Measurements from ENCODE around the gene HDAC7. TPM values are rescaled to one million over a fixed set of nuclear protein-coding genes. Genes with fewer than 3 reads are reported as not detected.
A peak's percentile ranks its signal among the peaks of the same experiment; 100 is the strongest.
"Not testable (repeated sequence)": the region's sequence is repeated elsewhere in the genome, so short reads cannot be mapped to it uniquely, and the experiment has no call there.

Gene HDAC7
- total RNA-seq, 2 experiments from 2014 or later = 257 to 280 TPM

- CTCF ChIA-PET = interaction anchor here (0.8 to 28.1 kb wide), 8 partner anchors 8 to 72 kb away, joined by 3 to 795 read pairs (median 4); no protein-coding TSS in a partner anchor
- no peak for DNase-seq
- Mint-ChIP-seq H3K9me3 (peaks cover 3% of the 10 kb centered on the region), H3K4me1 (ENCODE audit: low read depth) (peaks cover 86% of the 10 kb centered on the region), H3K36me3 (peaks cover 64% of the 10 kb centered on the region), H3K27me3 (no peaks in the 10 kb centered on the region), H3K4me3 (peak overlapping the region; percentile 92), H3K27ac (peak overlapping the region; percentile 99)
- POLR2A ChIA-PET = interaction anchor here (1.1 to 16.2 kb wide), 9 partner anchors 8 to 105 kb away, joined by 3 to 540 read pairs (median 10); partner anchors contain the start of genes HDAC7 and RPAP3
- intact Hi-C loops (cut with micrococcal nuclease) = loop anchor here (2.0 to 10.0 kb wide), 5 partner anchors 49 to 1597 kb away; no protein-coding TSS in a partner anchor
These were observed 7.9 kb downstream of the HDAC7 start for GRCh38 chr12:47811581-47812484.

GRCh38 chr12:47811072-47811396, 8.7 kb downstream of the HDAC7 start:
- Mint-ChIP-seq H3K36me3 (peaks cover 65% of the 10 kb centered on the region), H3K4me1 (ENCODE audit: low read depth) (peaks cover 88% of the 10 kb centered on the region), H3K27me3 (no peaks in the 10 kb centered on the region), H3K27ac (peak overlapping the region; percentile 99), H3K4me3 (peak overlapping the region; percentile 92), H3K9me3 (peaks cover 3% of the 10 kb centered on the region)
- DNase-seq = no peak
- ChIA-PET POLR2A (interaction anchor here (2.1 to 16.2 kb wide), 6 partner anchors 9 to 75 kb away, joined by 7 to 540 read pairs (median 50); partner anchors contain the start of gene HDAC7), CTCF (interaction anchor here (0.8 to 28.1 kb wide), 7 partner anchors 9 to 73 kb away, joined by 3 to 795 read pairs (median 3); no protein-coding TSS in a partner anchor)
- intact Hi-C loops (cut with micrococcal nuclease) = loop anchor here (5.0 to 10.0 kb wide), 4 partner anchors 416 to 1596 kb away; no protein-coding TSS in a partner anchor

DNA sequence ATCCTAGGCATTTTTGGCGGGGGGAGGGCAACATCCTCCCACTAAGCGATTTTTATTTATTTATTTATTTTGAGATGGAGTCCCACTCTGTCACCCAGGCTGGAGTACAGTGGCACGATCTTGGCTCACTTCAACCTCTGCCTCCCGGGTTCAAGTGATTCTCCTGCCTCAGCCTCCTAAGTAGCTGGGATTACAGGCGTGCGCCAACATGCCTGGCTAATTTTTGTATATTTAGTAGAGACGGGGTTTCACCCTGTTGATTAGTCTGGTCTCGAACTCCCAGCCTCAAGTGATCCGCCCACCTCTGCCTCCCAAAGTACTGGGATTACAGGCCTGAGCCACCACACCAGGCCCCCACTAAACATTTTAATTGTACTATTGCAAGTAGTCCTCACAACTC, 10.2 kb downstream of the HDAC7 start:
- H3K9me3 Mint-ChIP-seq, H3K27me3 Mint-ChIP-seq: not testable (repeated sequence)
- ChIA-PET CTCF (interaction anchor here (1.2 to 28.1 kb wide), 7 partner anchors 9 to 95 kb away, joined by 3 to 795 read pairs (median 7); partner anchors contain the start of genes HDAC7 and VDR), POLR2A (interaction anchor here (0.6 to 16.2 kb wide), 7 partner anchors 10 to 75 kb away, joined by 3 to 540 read pairs (median 25); partner anchors contain the start of gene HDAC7)
- H3K4me1 Mint-ChIP-seq (ENCODE audit: low read depth) = peaks cover 90% of the 10 kb centered on the region
- peak overlapping the region; percentile 99 for H3K27ac Mint-ChIP-seq
- peaks cover 67% of the 10 kb centered on the region for H3K36me3 Mint-ChIP-seq
- DNase-seq = peak; percentile 29
- peak overlapping the region; percentile 41 for H3K4me3 Mint-ChIP-seq
- intact Hi-C loops (cut with micrococcal nuclease) = loop anchor here (2.0 kb wide), 4 partner anchors 37 to 907 kb away; partner anchors contain the start of genes CCNT1, SLC48A1 and VDR

GRCh38 chr12:47808574-47809365, 10.9 kb downstream of the HDAC7 start:
- Mint-ChIP-seq H3K27me3 (no peaks in the 10 kb centered on the region), H3K36me3 (peaks cover 66% of the 10 kb centered on the region), H3K4me3 (peak overlapping the region; percentile 73), H3K27ac (peak overlapping the region; percentile 99), H3K9me3 (no peaks in the 10 kb centered on the region), H3K4me1 (ENCODE audit: low read depth) (peaks cover 90% of the 10 kb centered on the region)
- intact Hi-C loops (cut with micrococcal nuclease) = loop anchor here (1.0 to 2.0 kb wide), 6 partner anchors 24 to 908 kb away; partner anchors contain the start of genes CCNT1, RPAP3, SLC48A1 and VDR
- CTCF ChIA-PET = interaction anchor here (0.7 to 28.1 kb wide), 21 partner anchors 9 to 390 kb away, joined by 3 to 795 read pairs (median 7); partner anchors contain the start of genes HDAC7, SLC48A1, TMEM106C and VDR
- peak; percentile 86 for DNase-seq
- POLR2A ChIA-PET = interaction anchor here (0.7 to 16.2 kb wide), 20 partner anchors 9 to 103 kb away, joined by 3 to 540 read pairs (median 4); partner anchors contain the start of genes HDAC7, RPAP3 and VDR

DNA sequence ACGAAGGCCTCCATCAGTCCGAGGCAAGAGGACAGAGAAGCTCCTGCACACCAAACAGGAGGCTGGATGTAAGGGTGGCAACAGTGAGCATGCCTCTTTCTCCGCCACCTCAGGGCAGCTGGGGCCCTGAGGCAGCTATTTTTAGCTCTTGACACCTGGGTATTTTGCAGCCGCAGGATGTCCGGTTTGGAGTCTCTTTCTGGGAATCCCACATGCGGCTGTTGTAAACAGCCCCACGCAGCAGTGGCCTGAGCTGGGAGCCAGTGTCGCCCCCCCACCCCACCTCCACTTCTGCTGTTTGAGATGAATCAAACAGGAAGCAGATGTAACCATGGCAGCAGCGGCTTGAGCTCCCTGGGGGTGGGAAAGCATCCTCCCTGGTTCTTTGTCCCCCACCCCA, 11.7 kb downstream of the HDAC7 start:
- peaks cover 92% of the 10 kb centered on the region for H3K4me1 Mint-ChIP-seq (ENCODE audit: low read depth)
- H3K9me3 Mint-ChIP-seq = no peaks in the 10 kb centered on the region
- intact Hi-C loops (cut with micrococcal nuclease) = loop anchor here (1.0 to 2.0 kb wide), 6 partner anchors 24 to 909 kb away; partner anchors contain the start of genes CCNT1, RPAP3, SLC48A1 and VDR
- no peaks in the 10 kb centered on the region for H3K27me3 Mint-ChIP-seq
- H3K36me3 Mint-ChIP-seq = peaks cover 64% of the 10 kb centered on the region
- H3K4me3 Mint-ChIP-seq = peak overlapping the region; percentile 73
- peak overlapping the region; percentile 99 for H3K27ac Mint-ChIP-seq
- peak; percentile 95 for DNase-seq
- POLR2A ChIA-PET = interaction anchor here (0.7 to 16.2 kb wide), 23 partner anchors 8 to 103 kb away, joined by 3 to 540 read pairs (median 4); partner anchors contain the start of genes HDAC7, RPAP3 and VDR
- CTCF ChIA-PET = interaction anchor here (0.7 to 28.1 kb wide), 24 partner anchors 10 to 391 kb away, joined by 3 to 795 read pairs (median 6); partner anchors contain the start of genes HDAC7, RPAP3, SLC48A1 and TMEM106C

DNA sequence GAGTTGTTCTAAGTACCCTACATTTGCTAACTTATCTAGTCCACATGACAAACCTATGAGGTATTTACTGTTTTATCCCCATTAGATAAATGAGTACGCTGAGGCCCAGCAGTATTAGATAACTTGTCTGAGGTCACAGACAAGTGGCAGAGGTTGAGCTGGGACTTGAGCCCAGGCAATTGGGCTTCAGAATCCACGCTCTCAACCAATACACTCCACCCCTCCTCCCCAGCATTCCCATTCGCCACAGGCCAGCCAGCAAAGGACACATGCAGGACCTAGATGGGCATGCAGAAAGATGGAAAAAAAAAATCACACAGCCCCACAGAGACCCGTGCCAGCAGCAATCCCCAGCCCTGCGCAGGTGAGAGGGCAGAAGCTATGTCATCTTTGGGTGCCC, 12.4 kb downstream of the HDAC7 start:
- H3K27ac Mint-ChIP-seq = peak overlapping the region; percentile 99
- H3K4me3 Mint-ChIP-seq = peak overlapping the region; percentile 73

GRCh38 chr12:47805417-47805816, 14.3 kb downstream of the HDAC7 start:
- no peak for DNase-seq
- no peak overlapping the region for H3K4me3 Mint-ChIP-seq
- H3K27me3 Mint-ChIP-seq = no peaks in the 10 kb centered on the region
- intact Hi-C loops (cut with micrococcal nuclease) = no loop called here
- peaks cover 53% of the 10 kb centered on the region for H3K36me3 Mint-ChIP-seq
- peak overlapping the region; percentile 99 for H3K27ac Mint-ChIP-seq
- peaks cover 93% of the 10 kb centered on the region for H3K4me1 Mint-ChIP-seq (ENCODE audit: low read depth)
- no peaks in the 10 kb centered on the region for H3K9me3 Mint-ChIP-seq
- ChIA-PET CTCF (interaction anchor here (1.2 to 28.1 kb wide), 5 partner anchors 12 to 63 kb away, joined by 3 to 795 read pairs (median 7); no protein-coding TSS in a partner anchor), POLR2A (interaction anchor here (1.5 to 1.7 kb wide), 2 partner anchors 27 to 28 kb away, joined by 4 read pairs; no protein-coding TSS in a partner anchor)

More for the DNA sequence above, 12.4 kb downstream of the HDAC7 start:
- peaks cover 61% of the 10 kb centered on the region for H3K36me3 Mint-ChIP-seq
- no peaks in the 10 kb centered on the region for H3K27me3 Mint-ChIP-seq
- peaks cover 96% of the 10 kb centered on the region for H3K4me1 Mint-ChIP-seq (ENCODE audit: low read depth)
- POLR2A ChIA-PET = interaction anchor here (0.7 to 16.2 kb wide), 22 partner anchors 7 to 103 kb away, joined by 3 to 540 read pairs (median 4); partner anchors contain the start of genes HDAC7, RPAP3 and VDR
- DNase-seq = no peak
- CTCF ChIA-PET = interaction anchor here (0.8 to 28.1 kb wide), 20 partner anchors 9 to 392 kb away, joined by 3 to 795 read pairs (median 7); partner anchors contain the start of genes HDAC7, RPAP3, SLC48A1 and TMEM106C
- H3K9me3 Mint-ChIP-seq = no peaks in the 10 kb centered on the region
- intact Hi-C loops (cut with micrococcal nuclease) = no loop called here

GRCh38 chr12:47804171-47804570, 15.5 kb downstream of the HDAC7 start:
- Mint-ChIP-seq H3K4me3 (no peak overlapping the region), H3K27me3 (no peaks in the 10 kb centered on the region), H3K4me1 (ENCODE audit: low read depth) (peaks cover 85% of the 10 kb centered on the region), H3K27ac (peak overlapping the region; percentile 99), H3K36me3 (peaks cover 51% of the 10 kb centered on the region), H3K9me3 (no peaks in the 10 kb centered on the region)
- CTCF ChIA-PET = interaction anchor here (0.8 to 28.1 kb wide), 6 partner anchors 8 to 62 kb away, joined by 3 to 795 read pairs (median 6); no protein-coding TSS in a partner anchor
- POLR2A ChIA-PET = interaction anchor here (0.7 to 1.5 kb wide), 5 partner anchors 10 to 142 kb away, joined by 3 to 5 read pairs (median 3); no protein-coding TSS in a partner anchor
- DNase-seq = no peak
- intact Hi-C loops (cut with micrococcal nuclease) = no loop called here

DNA sequence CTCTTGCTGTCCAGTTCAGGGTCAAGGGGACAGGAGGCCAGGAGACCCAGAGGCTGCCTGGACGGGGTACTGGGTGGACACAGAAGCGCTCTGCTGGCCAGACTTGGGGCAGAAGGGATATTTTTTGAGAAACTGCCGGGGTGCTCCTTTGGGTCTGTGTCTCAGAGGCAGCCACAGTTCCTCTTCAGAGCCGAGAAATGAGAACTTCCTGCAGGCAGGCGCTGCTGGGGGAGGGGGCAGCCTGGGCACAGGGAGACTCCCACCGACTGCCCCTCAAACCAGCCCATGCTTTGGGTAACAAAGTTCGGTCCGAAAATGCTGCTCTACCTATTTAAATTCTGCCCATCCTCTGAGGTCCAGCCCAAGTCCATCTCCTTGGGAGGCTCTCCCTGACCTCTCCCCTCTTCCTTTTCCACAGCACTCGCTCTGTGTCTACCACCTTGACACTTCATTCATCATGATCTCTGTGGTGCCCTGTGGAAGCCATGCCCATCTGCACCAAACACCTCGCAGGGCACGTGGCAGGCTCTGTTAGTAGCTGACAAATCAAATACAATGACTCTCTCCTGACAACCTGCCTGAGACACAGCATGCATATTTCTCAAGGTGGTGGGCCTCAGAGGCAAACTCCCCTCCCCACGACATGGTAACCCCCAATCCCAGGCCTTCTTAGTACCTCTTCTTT, 16.4 kb downstream of the HDAC7 start:
- H3K4me3 Mint-ChIP-seq = peak overlapping the region; percentile 25
- peaks cover 53% of the 10 kb centered on the region for H3K36me3 Mint-ChIP-seq
- CTCF ChIA-PET = interaction anchor here (0.8 to 28.1 kb wide), 4 partner anchors 9 to 61 kb away, joined by 3 to 795 read pairs (median 28); no protein-coding TSS in a partner anchor

GRCh38 chr12:47802312-47802711, 17.4 kb downstream of the HDAC7 start:
- H3K27ac Mint-ChIP-seq = peak overlapping the region; percentile 99
- ChIA-PET POLR2A (interaction anchor here (0.9 to 1.9 kb wide), 5 partner anchors 11 to 36 kb away, joined by 3 to 13 read pairs (median 4); no protein-coding TSS in a partner anchor), CTCF (interaction anchor here (1.1 to 28.1 kb wide), 11 partner anchors 9 to 164 kb away, joined by 3 to 795 read pairs (median 6); no protein-coding TSS in a partner anchor)
- H3K27me3 Mint-ChIP-seq = no peaks in the 10 kb centered on the region
- peaks cover 52% of the 10 kb centered on the region for H3K36me3 Mint-ChIP-seq
- intact Hi-C loops (cut with micrococcal nuclease) = no loop called here
- no peaks in the 10 kb centered on the region for H3K9me3 Mint-ChIP-seq
- H3K4me3 Mint-ChIP-seq = no peak overlapping the region
- peaks cover 66% of the 10 kb centered on the region for H3K4me1 Mint-ChIP-seq (ENCODE audit: low read depth)
- no peak for DNase-seq

More for the DNA sequence above, 16.4 kb downstream of the HDAC7 start:
- H3K27me3 Mint-ChIP-seq = no peaks in the 10 kb centered on the region
- H3K4me1 Mint-ChIP-seq (ENCODE audit: low read depth) = peaks cover 76% of the 10 kb centered on the region
- POLR2A ChIA-PET = interaction anchor here (0.7 to 1.1 kb wide), 3 partner anchors 9 to 15 kb away, joined by 3 to 5 read pairs (median 3); no protein-coding TSS in a partner anchor
- intact Hi-C loops (cut with micrococcal nuclease) = no loop called here
- H3K27ac Mint-ChIP-seq = peak overlapping the region; percentile 99
- peak; percentile 40 for DNase-seq
- no peaks in the 10 kb centered on the region for H3K9me3 Mint-ChIP-seq
